NCI-H1436 treated with DMSO at 0.1 percent for 48 hours (cell line): ENCODE results near the gene FBXO31.

Experiments used
- DNase-seq: peaks from one replicate; lab custom pipeline; 2025; lab: John Stamatoyannopoulos, UW

The FBXO31 gene

GRCh38 chr16:87309620-87310525 is 73.7 kb downstream of the FBXO31 start:
- DNase-seq, result no peak

GRCh38 chr16:87308826-87309225 is 74.8 kb downstream of the FBXO31 start:
- no peak for DNase-seq

- DNase-seq, result no peak
Measured at GRCh38 chr16:87306516-87306915, 77.1 kb downstream of the FBXO31 start.

GRCh38 chr16:87305505-87306391 is 77.8 kb downstream of the FBXO31 start:
- no peak for DNase-seq

GRCh38 chr16:87304951-87305350 is 78.6 kb downstream of the FBXO31 start:
- no peak for DNase-seq

GRCh38 chr16:87303962-87304521 is 79.5 kb downstream of the FBXO31 start:
- DNase-seq, result no peak

- DNase-seq, result no peak
Measured at GRCh38 chr16:87303431-87303930, 80.1 kb downstream of the FBXO31 start.

GRCh38 chr16:87298857-87299465 is 84.6 kb downstream of the FBXO31 start:
- no peak for DNase-seq

GRCh38 chr16:87297918-87298631 is 85.5 kb downstream of the FBXO31 start:
- no peak for DNase-seq

GRCh38 chr16:87297407-87297806 is 86.2 kb downstream of the FBXO31 start:
- no peak for DNase-seq

- DNase-seq, result no peak
Measured at GRCh38 chr16:87295661-87296531, 87.7 kb downstream of the FBXO31 start.

GRCh38 chr16:87295259-87295658 is 88.3 kb downstream of the FBXO31 start:
- DNase-seq, result no peak

- DNase-seq, result no peak
Measured at GRCh38 chr16:87293990-87294389, 89.6 kb downstream of the FBXO31 start.

GRCh38 chr16:87291944-87292343 is 91.6 kb downstream of the FBXO31 start:
- no peak for DNase-seq

GRCh38 chr16:87288753-87289362 is 94.7 kb downstream of the FBXO31 start:
- no peak for DNase-seq

- DNase-seq, result no peak
Measured at GRCh38 chr16:87286839-87287626, 96.5 kb downstream of the FBXO31 start.

GRCh38 chr16:87284183-87284582 is 99.4 kb downstream of the FBXO31 start:
- no peak for DNase-seq

- no peak for DNase-seq
Measured at GRCh38 chr16:87279094-87279658, 104.4 kb downstream of the FBXO31 start.
